ENCODE data around the gene PRR15L. TPM values are rescaled to one million over a fixed set of nuclear protein-coding genes. Genes with fewer than 3 reads are reported as not detected.

The PRR15L gene
- total and polyA plus RNA-seq, 2 experiments from 2014 or later, result 0.57 TPM; not detected in 1

DNA sequence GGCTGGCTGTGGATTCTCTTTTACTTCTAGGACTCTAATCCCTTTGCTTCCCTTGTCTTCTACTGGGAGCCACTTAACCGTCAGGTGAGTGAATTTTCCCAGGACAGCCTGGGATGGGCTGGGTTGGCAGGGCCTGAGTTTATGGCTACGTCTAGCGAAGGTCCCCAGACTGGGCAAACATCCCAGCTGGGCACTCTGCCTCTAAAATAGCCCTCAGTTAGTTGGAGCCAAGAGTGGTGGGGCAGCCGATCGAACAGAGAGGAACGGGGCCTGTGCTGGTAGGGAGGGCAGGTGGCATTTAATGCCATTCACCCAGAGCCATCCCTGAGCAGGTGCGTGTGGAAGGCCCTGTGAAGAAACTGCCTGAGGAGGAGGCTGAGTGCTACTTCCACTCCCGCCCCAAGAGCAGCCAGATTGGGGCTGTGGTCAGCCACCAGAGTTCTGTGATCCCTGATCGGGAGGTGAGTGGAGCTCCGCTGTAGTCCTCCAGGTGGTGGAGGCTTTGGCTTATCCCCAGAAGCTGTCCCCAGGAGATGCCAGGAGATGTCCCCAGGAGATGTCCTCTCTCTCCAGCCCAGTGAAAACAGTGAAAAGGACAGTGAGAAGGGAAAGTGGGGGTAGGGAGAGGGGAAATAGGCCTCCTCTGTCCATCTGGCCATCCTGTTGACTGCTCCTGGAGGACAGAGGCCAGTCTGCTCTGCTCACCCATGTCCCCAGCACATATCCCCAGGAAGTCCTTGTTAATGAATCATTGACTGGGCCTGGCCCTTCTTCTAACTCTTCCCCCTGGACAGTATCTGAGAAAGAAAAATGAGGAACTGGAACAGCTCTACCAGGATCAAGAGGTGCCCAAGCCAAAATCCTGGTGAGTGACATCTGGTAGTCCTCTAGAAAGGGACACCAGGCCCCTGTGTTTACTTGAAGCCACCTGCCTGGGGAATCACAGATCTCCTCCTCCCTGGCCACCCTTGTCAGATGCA is 11.9 kb downstream of the PRR15L start:
- Mint-ChIP-seq H3K4me3 (no peak overlapping the region), H3K36me3 (ENCODE audit: low read depth) (peaks cover 11% of the 10 kb centered on the region; the same call in 2 of the 3 replicates), H3K4me1 (peaks cover 24% of the 10 kb centered on the region), H3K27ac (no peak overlapping the region), H3K9me3 (peaks cover 5% of the 10 kb centered on the region; the same call in 2 of the 3 replicates), H3K27me3 (ENCODE audit: insufficient read depth, low read depth, poor library complexity) (peaks cover 23% of the 10 kb centered on the region)
- Histone ChIP-seq H3K79me2 (replicated peaks; ENCODE audit: insufficient read depth) (no peaks in the 10 kb centered on the region), H3K9me2 (ENCODE audit: insufficient read depth) (peaks cover 2% of the 10 kb centered on the region; the same call in 1 of the 2 replicates), H3K4me3 (no peak overlapping the region), H3F3A (replicated peaks; ENCODE audit: low read depth) (peaks cover 2% of the 10 kb centered on the region; the same call in 1 of the 2 replicates), H3K4me1 (ENCODE audit: insufficient read depth) (peaks cover 14% of the 10 kb centered on the region; the same call in 1 of the 2 replicates), H3K27me3 (ENCODE audit: insufficient read depth) (peaks cover 7% of the 10 kb centered on the region), H3K36me3 (ENCODE audit: insufficient read depth) (no peaks in the 10 kb centered on the region), H3K4me2 (no peak overlapping the region), H2AFZ (no peak overlapping the region), H4K20me1 (replicated peaks; ENCODE audit: insufficient read depth) (no peaks in the 10 kb centered on the region), H3K27ac (ENCODE audit: low read depth) (no peak overlapping the region)
- TF ChIP-seq ZNF331 (CRISPR knock-in tag; IDR thresholded peaks at IDR 0.05; ENCODE audit: low read depth) (no peak), CTCF (conservative IDR thresholded peaks at IDR 0.05; ENCODE audit: low read depth in 2 of 2) (no peak), STAT1 (IDR thresholded peaks at IDR 0.05; ENCODE audit: unreplicated experiment) (no peak), ZNF462 (CRISPR knock-in tag; IDR thresholded peaks at IDR 0.05) (no peak), JUNB (IDR thresholded peaks at IDR 0.05; ENCODE audit: unreplicated experiment) (no peak), NANOG (IDR thresholded peaks at IDR 0.05; ENCODE audit: borderline replicate concordance) (no peak), EZH2 (IDR thresholded peaks at IDR 0.05; ENCODE audit: low read depth, unreplicated experiment) (no peak), POLR2AphosphoS5 (IDR thresholded peaks at IDR 0.05; ENCODE audit: low read depth) (no peak), ETS1 (IDR thresholded peaks at IDR 0.05) (no peak), ZNF114 (CRISPR knock-in tag; IDR thresholded peaks at IDR 0.05) (no peak), CREB1 (CRISPR knock-in tag; IDR thresholded peaks at IDR 0.05; ENCODE audit: low read depth) (no peak), EZH2phosphoT487 (IDR thresholded peaks at IDR 0.05; ENCODE audit: unreplicated experiment) (no peak)
- TF ChIP-seq, protein P1, sequence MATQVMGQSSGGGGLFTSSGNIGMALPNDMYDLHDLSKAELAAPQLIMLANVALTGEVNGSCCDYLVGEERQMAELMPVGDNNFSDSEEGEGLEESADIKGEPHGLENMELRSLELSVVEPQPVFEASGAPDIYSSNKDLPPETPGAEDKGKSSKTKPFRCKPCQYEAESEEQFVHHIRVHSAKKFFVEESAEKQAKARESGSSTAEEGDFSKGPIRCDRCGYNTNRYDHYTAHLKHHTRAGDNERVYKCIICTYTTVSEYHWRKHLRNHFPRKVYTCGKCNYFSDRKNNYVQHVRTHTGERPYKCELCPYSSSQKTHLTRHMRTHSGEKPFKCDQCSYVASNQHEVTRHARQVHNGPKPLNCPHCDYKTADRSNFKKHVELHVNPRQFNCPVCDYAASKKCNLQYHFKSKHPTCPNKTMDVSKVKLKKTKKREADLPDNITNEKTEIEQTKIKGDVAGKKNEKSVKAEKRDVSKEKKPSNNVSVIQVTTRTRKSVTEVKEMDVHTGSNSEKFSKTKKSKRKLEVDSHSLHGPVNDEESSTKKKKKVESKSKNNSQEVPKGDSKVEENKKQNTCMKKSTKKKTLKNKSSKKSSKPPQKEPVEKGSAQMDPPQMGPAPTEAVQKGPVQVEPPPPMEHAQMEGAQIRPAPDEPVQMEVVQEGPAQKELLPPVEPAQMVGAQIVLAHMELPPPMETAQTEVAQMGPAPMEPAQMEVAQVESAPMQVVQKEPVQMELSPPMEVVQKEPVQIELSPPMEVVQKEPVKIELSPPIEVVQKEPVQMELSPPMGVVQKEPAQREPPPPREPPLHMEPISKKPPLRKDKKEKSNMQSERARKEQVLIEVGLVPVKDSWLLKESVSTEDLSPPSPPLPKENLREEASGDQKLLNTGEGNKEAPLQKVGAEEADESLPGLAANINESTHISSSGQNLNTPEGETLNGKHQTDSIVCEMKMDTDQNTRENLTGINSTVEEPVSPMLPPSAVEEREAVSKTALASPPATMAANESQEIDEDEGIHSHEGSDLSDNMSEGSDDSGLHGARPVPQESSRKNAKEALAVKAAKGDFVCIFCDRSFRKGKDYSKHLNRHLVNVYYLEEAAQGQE (IDR thresholded peaks at IDR 0.05; ENCODE audit: unreplicated experiment), result no peak
- no peak for DNase-seq (ENCODE audit: low spot score)
- no peak for ATAC-seq
